Keratinocyte (primary cell): ENCODE results near the gene TEX51.

Experiments
- EZH2 ChIP-seq: IDR thresholded peaks from one replicate; pipeline ENCODE4 v1.6.1; 2012; ENCODE audit warnings: inconsistent platforms, mild to moderate bottlenecking, low read length, moderate library complexity
- TF ChIP-seq, protein P1 (sequence below), 3 experiments: IDR thresholded peaks in 1 of 3; conservative IDR thresholded peaks in 1 of 3; optimal IDR thresholded peaks in 1 of 3; 2 replicates in 2 of 3; 3 replicates in 1 of 3; pipeline versions ENCODE3 to v1.5.1; 2011; ENCODE audit warnings: low read length in 3 of 3, mild to moderate bottlenecking in 3 of 3, moderate library complexity in 2 of 3, control low read depth in 1 of 3, inconsistent platforms in 1 of 3; ENCODE audit not compliant: insufficient read depth in 2 of 3; ENCODE audit errors: extremely low read depth in 1 of 3

DNA sequence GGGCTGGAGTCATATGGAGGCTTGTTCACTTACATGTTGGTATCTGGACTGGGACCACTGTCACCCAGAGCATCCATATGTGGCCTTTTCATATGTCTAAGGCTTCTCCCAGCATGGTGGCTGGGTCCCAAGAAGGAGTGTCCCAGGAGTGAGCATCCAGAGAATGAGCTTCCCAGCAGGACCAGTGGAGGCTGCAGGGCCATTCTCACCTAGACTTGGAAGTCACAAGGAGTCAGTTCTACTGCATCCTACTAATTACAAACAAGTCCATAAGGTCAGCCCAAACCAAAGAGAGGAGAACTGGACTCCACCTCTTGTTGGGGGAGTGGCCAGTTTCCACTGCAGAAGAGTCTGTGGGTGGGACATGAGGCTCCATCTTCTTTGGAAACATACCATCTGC is 5.1 kb upstream of the TEX51 start:
- TF ChIP-seq EZH2, result no peak
- TF ChIP-seq, protein P1, sequence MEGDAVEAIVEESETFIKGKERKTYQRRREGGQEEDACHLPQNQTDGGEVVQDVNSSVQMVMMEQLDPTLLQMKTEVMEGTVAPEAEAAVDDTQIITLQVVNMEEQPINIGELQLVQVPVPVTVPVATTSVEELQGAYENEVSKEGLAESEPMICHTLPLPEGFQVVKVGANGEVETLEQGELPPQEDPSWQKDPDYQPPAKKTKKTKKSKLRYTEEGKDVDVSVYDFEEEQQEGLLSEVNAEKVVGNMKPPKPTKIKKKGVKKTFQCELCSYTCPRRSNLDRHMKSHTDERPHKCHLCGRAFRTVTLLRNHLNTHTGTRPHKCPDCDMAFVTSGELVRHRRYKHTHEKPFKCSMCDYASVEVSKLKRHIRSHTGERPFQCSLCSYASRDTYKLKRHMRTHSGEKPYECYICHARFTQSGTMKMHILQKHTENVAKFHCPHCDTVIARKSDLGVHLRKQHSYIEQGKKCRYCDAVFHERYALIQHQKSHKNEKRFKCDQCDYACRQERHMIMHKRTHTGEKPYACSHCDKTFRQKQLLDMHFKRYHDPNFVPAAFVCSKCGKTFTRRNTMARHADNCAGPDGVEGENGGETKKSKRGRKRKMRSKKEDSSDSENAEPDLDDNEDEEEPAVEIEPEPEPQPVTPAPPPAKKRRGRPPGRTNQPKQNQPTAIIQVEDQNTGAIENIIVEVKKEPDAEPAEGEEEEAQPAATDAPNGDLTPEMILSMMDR (optimal IDR thresholded peaks at IDR 0.05 in 1 of 3, IDR thresholded peaks at IDR 0.05 in 1 of 3, conservative IDR thresholded peaks at IDR 0.05 in 1 of 3; ENCODE audit: extremely low read depth in 1 of 3, insufficient read depth in 2 of 3, low read length in 3 of 3), result no peak
